22Rv1 (cell line): ENCODE results near the gene PREP.

Source experiments
- CTCF ChIP-seq: fragments of 450-650 bp; IDR thresholded peaks from 2 replicates; pipeline ENCODE4 v1.5.1; 2017; ENCODE audit warnings: mild to moderate bottlenecking
- ZFX ChIP-seq: fragments of 450-650 bp; IDR thresholded peaks from 2 replicates; pipeline ENCODE4 v1.6.1; 2017; ENCODE audit warnings: antibody characterized with exemption, borderline replicate concordance

DNA sequence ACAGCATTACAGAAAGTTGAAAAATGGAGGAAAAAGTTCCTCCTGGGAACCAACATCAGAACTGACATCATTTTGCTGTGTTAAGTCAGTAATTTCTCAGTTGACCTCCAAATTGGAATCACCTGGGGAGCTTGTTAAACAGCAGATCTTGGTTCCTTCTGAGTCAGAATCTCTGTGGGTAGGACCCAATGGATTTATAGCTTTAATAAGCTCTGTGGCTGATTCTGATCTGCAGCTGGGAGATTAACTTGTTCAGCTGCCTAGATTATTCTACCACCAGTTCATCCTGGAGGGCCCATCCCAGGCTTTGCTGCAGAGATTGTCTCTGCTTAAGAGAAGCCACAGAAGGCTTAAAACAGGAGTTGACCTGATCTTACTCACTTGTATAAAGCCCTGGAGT is 132.4 kb downstream of the PREP start:
- TF ChIP-seq CTCF (no peak), ZFX (no peak)
